Endothelial cell (in vitro differentiated cells): ENCODE results near the gene GLT6D1. TPM values are rescaled to one million over a fixed set of nuclear protein-coding genes. Genes with fewer than 3 reads are reported as not detected.

Experiments used
- DNase-seq: peaks from one replicate; pipeline ENCODE4 v3.0.0; 2021; ENCODE audit warnings: low spot score
- H3K27ac Mint-ChIP-seq: one replicate; pipeline ENCODE4 v1.8.0; 2021; ENCODE audit warnings: mixed read lengths, inconsistent platforms; ENCODE audit not compliant: unreplicated experiment
- H3K27me3 Mint-ChIP-seq: one replicate; pipeline ENCODE4 v1.8.0; 2021; ENCODE audit warnings: mild to moderate bottlenecking, moderate library complexity, mixed read lengths, inconsistent platforms; ENCODE audit not compliant: unreplicated experiment
- H3K36me3 Mint-ChIP-seq: one replicate; pipeline ENCODE4 v1.8.0; 2021; ENCODE audit warnings: mild to moderate bottlenecking, low read depth, mixed read lengths, inconsistent platforms; ENCODE audit not compliant: unreplicated experiment
- H3K4me1 Mint-ChIP-seq: one replicate; pipeline ENCODE4 v1.8.0; 2021; ENCODE audit warnings: mild to moderate bottlenecking, mixed read lengths, inconsistent platforms; ENCODE audit not compliant: unreplicated experiment
- H3K4me3 Mint-ChIP-seq: one replicate; pipeline ENCODE4 v1.8.0; 2021; ENCODE audit warnings: mild to moderate bottlenecking, mixed read lengths, inconsistent platforms; ENCODE audit not compliant: unreplicated experiment
- H3K9me3 Mint-ChIP-seq: one replicate; pipeline ENCODE4 v1.8.0; 2021; ENCODE audit warnings: mixed read lengths, inconsistent platforms; ENCODE audit not compliant: unreplicated experiment
- CTCF ChIP-seq: fragments of 200-600 bp; sonication (generic); IDR thresholded peaks from one replicate; pipeline ENCODE4 v1.5.0; 2021; ENCODE audit warnings: antibody characterized with exemption; ENCODE audit not compliant: unreplicated experiment
- total RNA-seq: library from RNA; stranded (reverse); fragmentation: NEBNext Ultra II Directional; extraction: Animal tissue kit (Norgen Biotek cat#: 25700); gene quantifications from one replicate; pipeline ENCODE4 v1.2.1, GENCODE V29; 2021; ENCODE audit not compliant: unreplicated experiment

Gene GLT6D1
- total RNA-seq, 1 donor from 2014 or later, result not detected

- peak overlapping the region; percentile 56 for H3K4me3 Mint-ChIP-seq
- no peak for TF ChIP-seq CTCF
- no peak overlapping the region for H3K27ac Mint-ChIP-seq
- H3K4me1 Mint-ChIP-seq, result no peaks in the 10 kb centered on the region
- H3K9me3 Mint-ChIP-seq, result no peaks in the 10 kb centered on the region
- H3K36me3 Mint-ChIP-seq, result peaks cover 8% of the 10 kb centered on the region
- no peak for DNase-seq
- H3K27me3 Mint-ChIP-seq, result peaks cover 7% of the 10 kb centered on the region
Observed at GRCh38 chr9:135664801-135665794, 25.8 kb upstream of the GLT6D1 start.

- H3K27me3 Mint-ChIP-seq, result peaks cover 7% of the 10 kb centered on the region
- H3K4me1 Mint-ChIP-seq, result no peaks in the 10 kb centered on the region
- TF ChIP-seq CTCF, result no peak
- peaks cover 7% of the 10 kb centered on the region for H3K36me3 Mint-ChIP-seq
- H3K9me3 Mint-ChIP-seq, result no peaks in the 10 kb centered on the region
- no peak overlapping the region for H3K4me3 Mint-ChIP-seq
- DNase-seq, result no peak
- H3K27ac Mint-ChIP-seq, result no peak overlapping the region
Observed at GRCh38 chr9:135664266-135664665, 24.9 kb upstream of the GLT6D1 start.

- TF ChIP-seq CTCF, result no peak
- no peak overlapping the region for H3K27ac Mint-ChIP-seq
- H3K9me3 Mint-ChIP-seq, result no peaks in the 10 kb centered on the region
- no peak overlapping the region for H3K4me3 Mint-ChIP-seq
- H3K27me3 Mint-ChIP-seq, result peaks cover 5% of the 10 kb centered on the region
- peaks cover 4% of the 10 kb centered on the region for H3K36me3 Mint-ChIP-seq
- no peaks in the 10 kb centered on the region for H3K4me1 Mint-ChIP-seq
- no peak for DNase-seq
Observed at GRCh38 chr9:135663857-135664256, 24.5 kb upstream of the GLT6D1 start.

GRCh38 chr9:135663451-135663770 is 24.1 kb upstream of the GLT6D1 start:
- H3K36me3 Mint-ChIP-seq, result peaks cover 1% of the 10 kb centered on the region
- H3K4me3 Mint-ChIP-seq, result no peak overlapping the region
- DNase-seq, result no peak
- no peak for TF ChIP-seq CTCF
- no peaks in the 10 kb centered on the region for H3K9me3 Mint-ChIP-seq
- no peak overlapping the region for H3K27ac Mint-ChIP-seq
- peaks cover 5% of the 10 kb centered on the region for H3K27me3 Mint-ChIP-seq
- no peaks in the 10 kb centered on the region for H3K4me1 Mint-ChIP-seq

- no peak for DNase-seq
- Mint-ChIP-seq H3K4me1 (no peaks in the 10 kb centered on the region), H3K36me3 (no peaks in the 10 kb centered on the region), H3K27ac (no peak within 1 kb of the TSS), H3K9me3 (no peaks in the 10 kb centered on the region), H3K4me3 (no peak within 1 kb of the TSS), H3K27me3 (peaks cover 3% of the 10 kb centered on the region)
- no peak for TF ChIP-seq CTCF
Observed at GRCh38 chr9:135662758-135663450, 23.6 kb upstream of the GLT6D1 start, which contains the start of gene LCN9. TSS of gene LCN9 (plus strand) at chr9:135663309. CDS start at chr9:135663322, 13 bp downstream.
